Activated CD4-positive, alpha-beta T cell treated with anti-CD3 and anti-CD28 coated beads for 48 hours (primary cell): Measurements from ENCODE around the gene ALPK3.
"Not testable (repeated sequence)": the region's sequence is repeated elsewhere in the genome, so short reads cannot be mapped to it uniquely, and the experiment has no call there.

Experiments used
- DNase-seq: peaks from one replicate; pipeline ENCODE4 v3.0.0-alpha.2; 2020

Gene ALPK3

GRCh38 chr15:84876269-84876668 lies 59.1 kb downstream of the ALPK3 start:
- DNase-seq: no peak

DNA sequence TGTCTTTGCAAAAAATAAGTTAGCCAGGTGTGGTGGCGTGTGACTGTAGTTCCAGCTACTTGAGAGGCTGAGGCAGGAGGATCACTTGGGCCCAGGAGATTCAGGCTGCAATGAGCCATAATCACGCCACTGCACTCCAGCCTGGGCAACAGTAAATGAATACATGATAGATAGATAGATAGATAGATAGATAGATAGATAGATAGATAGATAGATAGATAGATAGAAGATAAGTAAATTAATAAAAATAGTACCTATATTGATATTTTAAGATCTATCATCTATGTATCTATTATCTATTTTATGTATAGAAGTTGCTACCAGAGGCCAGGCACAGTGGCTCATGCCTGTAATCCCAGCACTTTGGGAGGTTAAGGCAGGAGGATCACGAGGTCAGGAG lies 60.5 kb downstream of the ALPK3 start:
- DNase-seq: not testable (repeated sequence)

GRCh38 chr15:84878504-84878903 lies 61.3 kb downstream of the ALPK3 start:
- peak; percentile 78 for DNase-seq

GRCh38 chr15:84879088-84879780 lies 62.1 kb downstream of the ALPK3 start:
- DNase-seq: no peak

GRCh38 chr15:84880007-84880406 lies 62.9 kb downstream of the ALPK3 start:
- no peak for DNase-seq

DNA sequence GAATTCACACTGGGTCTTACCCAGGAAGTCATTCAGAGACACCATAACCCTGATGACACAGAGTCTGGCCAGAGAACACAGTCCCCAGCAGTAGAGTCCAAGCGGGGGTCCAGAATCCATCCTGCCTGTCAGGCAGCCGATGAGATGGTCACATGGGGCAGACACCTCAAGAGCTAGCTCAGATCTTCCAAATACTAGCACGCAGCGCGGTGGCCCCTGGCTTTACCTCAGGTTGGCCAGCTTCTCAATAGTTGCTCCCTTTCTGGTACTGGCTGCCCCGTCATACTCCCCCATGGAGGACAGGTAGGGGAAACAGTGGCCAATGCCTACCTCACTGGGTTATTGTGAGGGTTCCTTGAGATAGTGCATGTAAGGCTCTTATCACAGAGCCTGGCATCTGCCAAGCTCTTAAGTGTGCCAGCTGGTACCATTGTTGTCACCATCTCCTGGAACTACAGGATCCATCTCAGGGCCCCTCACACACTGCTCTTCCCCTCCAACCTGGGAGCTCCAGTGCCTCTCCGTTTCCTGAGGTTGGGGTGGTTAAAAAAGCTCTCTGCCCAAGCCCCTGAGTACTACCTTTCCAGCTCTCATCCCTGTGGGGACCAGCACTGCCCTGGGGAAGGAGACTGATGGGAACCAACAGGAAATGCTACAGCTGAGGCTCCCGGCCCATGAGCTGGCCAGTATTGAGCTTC lies 63.8 kb downstream of the ALPK3 start:
- no peak for DNase-seq

- DNase-seq: no peak
These were observed 64.3 kb downstream of the ALPK3 start for GRCh38 chr15:84881520-84881830.

DNA sequence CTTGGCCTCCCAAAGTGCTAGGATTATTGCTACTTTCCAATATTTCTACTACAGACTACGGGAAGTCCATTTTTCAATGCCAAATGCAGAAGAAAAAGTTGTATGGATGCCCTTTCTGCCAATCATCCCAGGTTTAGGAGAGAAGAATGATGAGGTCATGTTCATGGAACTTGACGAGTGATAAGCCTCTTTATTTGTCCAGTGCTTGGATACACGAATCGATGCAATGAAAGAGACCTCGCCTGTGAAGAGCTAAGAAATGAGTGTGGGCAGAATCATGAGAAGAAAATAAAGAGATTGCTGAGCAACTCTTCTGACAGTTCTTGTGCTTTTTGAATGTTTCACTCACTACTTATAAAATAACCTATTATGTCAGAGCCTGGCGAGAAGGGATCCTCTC lies 66.3 kb downstream of the ALPK3 start:
- no peak for DNase-seq

GRCh38 chr15:84883916-84884781 lies 67.0 kb downstream of the ALPK3 start, which contains the start of gene SLC28A1:
TSS of gene SLC28A1 (plus strand) at chr15:84884662. CDS start at chr15:84887761, 3,099 bp downstream.
- DNase-seq: no peak

GRCh38 chr15:84885801-84886200 lies 68.6 kb downstream of the ALPK3 start:
- DNase-seq: no peak

GRCh38 chr15:84886211-84886983 lies 69.2 kb downstream of the ALPK3 start:
- no peak for DNase-seq

DNA sequence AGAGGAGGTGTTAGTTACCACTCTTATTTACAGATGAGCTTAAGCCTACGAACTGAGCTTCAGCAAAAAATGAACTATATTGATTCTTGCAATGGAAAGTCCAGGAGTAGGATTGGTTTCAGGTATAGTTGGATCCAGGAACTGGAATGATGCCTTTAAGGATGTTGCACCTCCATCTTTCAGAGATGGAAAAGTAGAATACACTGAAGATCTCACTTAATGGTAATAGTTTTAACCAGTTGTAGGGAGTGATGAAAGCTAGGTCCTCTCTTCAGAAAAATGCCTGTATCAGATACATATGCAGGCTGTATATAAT lies 69.8 kb downstream of the ALPK3 start:
- no peak for DNase-seq

DNA sequence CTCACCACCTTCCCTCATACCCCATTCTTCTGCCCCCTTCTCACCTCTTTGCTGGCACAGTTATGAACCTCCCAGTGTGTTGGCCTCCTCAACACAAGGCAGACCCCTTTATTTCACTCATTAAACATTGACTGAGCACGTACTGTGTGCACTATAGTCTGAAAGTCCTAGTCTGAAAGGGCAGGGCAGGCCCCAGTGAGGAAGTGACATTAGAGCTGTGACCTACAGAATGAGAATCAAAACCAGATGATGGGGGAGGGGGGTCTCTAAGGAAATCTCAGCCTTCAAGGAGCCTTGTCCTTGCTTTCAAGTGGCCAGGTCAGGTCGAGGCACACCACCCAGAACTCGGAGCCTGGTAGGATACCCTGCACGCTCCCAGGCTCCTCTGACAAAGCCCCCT lies 70.8 kb downstream of the ALPK3 start:
- DNase-seq: no peak

- DNase-seq: no peak
These were observed 71.5 kb downstream of the ALPK3 start for GRCh38 chr15:84888639-84889038.

DNA sequence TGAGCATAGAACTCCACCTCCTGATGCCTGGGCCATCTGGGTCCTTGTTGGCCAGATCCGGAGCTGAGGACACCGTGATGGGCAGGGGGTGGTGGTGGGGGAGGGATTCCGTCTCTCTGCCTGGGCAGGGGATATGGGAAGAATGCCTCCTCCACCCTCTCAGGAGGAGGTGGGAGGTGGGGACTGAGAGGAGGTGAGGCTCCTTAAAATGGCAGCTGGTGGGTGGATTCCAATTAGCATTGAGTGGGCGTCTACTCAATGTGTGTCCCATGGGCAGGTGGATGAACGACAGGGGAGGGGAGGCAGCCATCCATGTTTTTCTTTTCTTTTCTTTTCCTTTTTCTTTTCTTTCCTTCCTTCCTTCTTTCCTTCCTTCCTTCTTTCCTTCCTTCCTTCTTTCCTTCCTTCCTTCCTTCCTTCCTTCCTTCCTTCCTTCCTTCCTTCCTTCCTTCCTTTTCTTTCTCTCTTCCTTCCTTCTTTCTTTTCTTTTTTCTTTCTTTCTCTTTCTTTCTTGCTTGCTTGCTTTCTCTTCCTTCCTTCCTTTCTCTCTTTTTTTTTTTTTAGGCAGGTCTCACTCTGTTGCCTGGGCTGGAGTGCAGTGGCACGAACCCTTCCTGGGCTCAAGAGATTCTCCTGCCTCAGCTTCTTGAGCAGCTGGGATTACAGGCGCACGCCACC lies 72.3 kb downstream of the ALPK3 start:
- no peak for DNase-seq

DNA sequence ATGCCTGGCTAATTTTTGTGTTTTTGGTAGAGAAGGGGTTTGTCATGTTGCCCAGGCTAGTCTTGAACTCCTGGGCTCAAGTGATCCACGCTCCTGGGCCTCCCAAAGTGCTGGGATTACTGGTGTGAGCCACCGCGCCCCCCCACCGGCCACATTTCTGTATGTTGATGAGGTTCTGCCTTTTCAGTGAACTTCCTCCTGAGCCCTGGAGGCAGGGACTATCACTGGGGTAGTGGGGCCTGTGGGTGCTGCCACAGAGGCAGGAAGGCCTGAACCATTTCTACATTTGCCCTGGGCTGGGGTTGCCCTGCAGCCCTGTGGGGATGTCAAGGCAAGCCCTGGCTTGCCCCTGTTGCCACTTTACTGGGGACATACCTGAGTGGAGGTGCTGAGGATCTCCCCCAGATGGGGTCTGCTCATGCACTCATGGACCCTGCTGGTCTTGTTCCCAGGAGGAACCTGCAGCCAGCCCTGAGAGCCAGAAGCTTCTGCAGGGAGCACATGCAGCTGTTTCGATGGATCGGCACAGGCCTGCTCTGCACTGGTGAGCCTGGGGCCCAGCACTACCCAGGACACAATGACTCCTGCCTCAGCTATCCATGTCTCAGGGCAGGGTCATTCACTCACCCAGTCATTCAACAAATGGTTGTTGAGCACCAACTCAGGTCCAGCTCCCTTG lies 73.0 kb downstream of the ALPK3 start:
- no peak for DNase-seq

DNA sequence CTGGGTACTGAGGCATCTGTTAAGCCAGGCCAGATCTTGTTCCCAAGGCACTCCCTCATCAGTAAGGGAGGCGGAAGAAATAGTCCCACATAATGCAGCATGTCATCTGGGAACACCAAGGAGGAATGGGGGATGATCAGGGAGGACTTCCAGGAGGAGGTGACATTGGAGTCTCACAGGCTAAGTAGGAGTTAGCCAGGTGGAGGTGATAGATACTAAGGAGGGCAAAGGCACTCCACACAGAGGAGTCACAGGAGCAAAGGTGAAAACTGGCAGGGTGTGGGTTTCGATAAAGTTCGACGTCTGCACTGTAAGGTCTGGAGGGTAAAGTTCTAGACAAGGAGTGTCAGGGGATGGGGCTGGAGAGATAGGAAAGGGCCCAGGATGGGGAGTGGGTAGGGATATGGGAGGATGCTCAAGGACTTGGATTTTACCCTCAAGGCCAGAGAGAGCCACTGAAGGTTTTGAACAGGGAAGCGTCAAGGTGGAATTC lies 73.6 kb downstream of the ALPK3 start:
- DNase-seq: no peak

GRCh38 chr15:84891339-84891738 lies 74.2 kb downstream of the ALPK3 start:
- DNase-seq: no peak

DNA sequence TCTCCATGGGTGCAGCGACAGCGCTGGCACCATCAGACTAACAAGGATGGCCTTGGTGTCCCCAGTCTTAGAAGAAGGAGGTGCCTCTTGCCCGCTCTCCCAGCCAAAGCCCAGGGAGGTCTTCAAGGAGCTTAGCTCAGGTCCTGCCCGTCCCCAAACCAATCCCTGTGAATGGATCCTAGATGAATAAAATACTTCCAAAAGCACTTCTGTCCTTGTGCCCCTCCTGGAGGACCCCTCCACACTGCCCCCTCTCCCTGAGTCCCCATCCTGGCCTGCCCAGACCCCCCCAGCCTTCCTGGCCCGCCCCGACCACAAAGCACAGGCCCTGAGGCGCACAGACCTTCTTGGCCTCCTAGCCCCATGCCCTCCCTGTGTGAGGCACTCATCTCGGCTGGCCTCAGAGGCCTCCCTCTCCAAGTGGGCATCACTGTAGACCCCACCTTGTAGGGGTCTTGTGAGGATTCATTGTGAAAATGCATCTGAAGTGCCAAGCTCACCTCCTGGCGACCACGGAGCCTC lies 75.7 kb downstream of the ALPK3 start:
- no peak for DNase-seq

- DNase-seq: no peak
These were observed 76.5 kb downstream of the ALPK3 start for GRCh38 chr15:84893607-84894006.

GRCh38 chr15:84894736-84895425 lies 77.7 kb downstream of the ALPK3 start:
- DNase-seq: no peak
